K562 (cell line): ENCODE data around the gene PRICKLE4. TPM values are rescaled to one million over a fixed set of nuclear protein-coding genes. Genes with fewer than 3 reads are reported as not detected.

ENCODE experiments used
- CHD4 ChIP-seq: fragments of 200-600 bp; sonication (generic); IDR thresholded peaks from 3 replicates; pipeline ENCODE4 v1.6.1; 2012; ENCODE audit warnings: low read depth, mild to moderate bottlenecking, mixed read lengths, low read length, inconsistent platforms; ENCODE audit not compliant: insufficient read depth, insufficient replicate concordance, poor library complexity, severe bottlenecking
- ELK1 ChIP-seq: sonication (generic); formaldehyde crosslinking; IDR thresholded peaks from 2 replicates; pipeline ENCODE4 v1.8.1; 2022; ENCODE audit warnings: missing genetic modification reagents
- JUND ChIP-seq, 2 experiments: IDR thresholded peaks; 2 replicates in 1 of 2; 3 replicates in 1 of 2; pipeline ENCODE4 v1.6.1; 2011; ENCODE audit warnings: borderline replicate concordance in 2 of 2, low read depth in 2 of 2, low read length in 2 of 2, improper control_type of control experiment in 1 of 2, missing biosample characterization in 1 of 2, missing genetic modification characterization in 1 of 2, missing genetic modification reagents in 1 of 2
- USF1 ChIP-seq: sonication (generic); formaldehyde crosslinking; IDR thresholded peaks from 2 replicates; pipeline ENCODE4 v1.9.0; 2022; ENCODE audit warnings: mild to moderate bottlenecking, missing genetic modification reagents
- ZBTB2 ChIP-seq: fragments of 450-650 bp; IDR thresholded peaks from 2 replicates; pipeline ENCODE4 v1.6.1; 2016; ENCODE audit warnings: antibody characterized with exemption
- ZEB2 ChIP-seq: fragments of 450-650 bp; IDR thresholded peaks from 2 replicates; pipeline ENCODE4 v1.6.1; 2016
- ZNF384 ChIP-seq: IDR thresholded peaks from 2 replicates; pipeline ENCODE4 v1.6.1; 2012; ENCODE audit warnings: low read depth, low read length, improper control_type of control experiment
- ZNF445 ChIP-seq: fragments of 250-450 bp; sonication (Bioruptor Pico); IDR thresholded peaks from 2 replicates; pipeline ENCODE4 v1.4.0; 2020; ENCODE audit warnings: low read depth, mild to moderate bottlenecking, moderate library complexity
- polyA plus RNA-seq, 8 experiments: library from polyadenylated mRNA; depleted of rRNA in 4 of 8; stranded (reverse) in 5 of 8; unstranded in 3 of 8; fragments of >200 nt; fragmentation: Nextera tagmentation in 2 of 8; fragmentation: Illumina TruSeq in 1 of 8; extraction: Ambion mirVana in 2 of 8; extraction: Trizol in 1 of 8; gene quantifications; 2 replicates each; pipeline versions ENCODE4 v1.2.1 to v1.2.3, GENCODE V29; 2011 to 2014; ENCODE audit warnings: inconsistent platforms in 1 of 8, missing spikeins in 1 of 8
- total RNA-seq, 7 experiments: library from RNA; depleted of rRNA in 6 of 7; stranded (reverse); fragments of >200 nt in 6 of 7; fragmentation: Illumina TruSeq in 2 of 7; extraction: Trizol in 2 of 7; gene quantifications; 2 replicates each; pipeline versions ENCODE4 v1.2.1 to v1.2.3, GENCODE V29; 2011 to 2021; ENCODE audit warnings: low replicate concordance in 1 of 7
- TF ChIP-seq, protein P1 (sequence below): fragments of 450-650 bp; formaldehyde crosslinking; conservative IDR thresholded peaks from 2 replicates; pipeline ENCODE4 v1.4.0; 2022; ENCODE audit warnings: mild to moderate bottlenecking, missing genetic modification characterization
- TF ChIP-seq, protein P2 (sequence below): fragments of 450-650 bp; IDR thresholded peaks from 2 replicates; pipeline ENCODE4 v1.6.1; 2016; ENCODE audit warnings: mild to moderate bottlenecking
- TF ChIP-seq, protein P3 (sequence below): sonication (generic); formaldehyde crosslinking; IDR thresholded peaks from 2 replicates; pipeline ENCODE4 v1.8.1; 2023; ENCODE audit warnings: mild to moderate bottlenecking, missing genetic modification reagents

PRICKLE4 gene
- total and polyA plus RNA-seq, 9 of the 15 experiments (the other 6 are each of a cell fraction or from before 2014, with no cell fraction given) = 0.20 to 0.32 (median 0.27) TPM; not detected in 6

- TF ChIP-seq CHD4 (no peak), ELK1 (CRISPR knock-in tag) (no peak), USF1 (CRISPR knock-in tag) (no peak), ZNF384 (peak; percentile 59), ZBTB2 (no peak), JUND (IDR thresholded peaks at IDR 0.05; ENCODE audit: borderline replicate concordance, low read depth, low read length) (peak; percentile 68; the same call in 1 of the 2 replicates), JUND (tag; IDR thresholded peaks at IDR 0.05; ENCODE audit: borderline replicate concordance, low read depth, low read length) (peak; percentile 29; the same call in 1 of the 3 replicates), ZEB2 (no peak), ZNF445 (no peak)
- TF ChIP-seq, protein P1, sequence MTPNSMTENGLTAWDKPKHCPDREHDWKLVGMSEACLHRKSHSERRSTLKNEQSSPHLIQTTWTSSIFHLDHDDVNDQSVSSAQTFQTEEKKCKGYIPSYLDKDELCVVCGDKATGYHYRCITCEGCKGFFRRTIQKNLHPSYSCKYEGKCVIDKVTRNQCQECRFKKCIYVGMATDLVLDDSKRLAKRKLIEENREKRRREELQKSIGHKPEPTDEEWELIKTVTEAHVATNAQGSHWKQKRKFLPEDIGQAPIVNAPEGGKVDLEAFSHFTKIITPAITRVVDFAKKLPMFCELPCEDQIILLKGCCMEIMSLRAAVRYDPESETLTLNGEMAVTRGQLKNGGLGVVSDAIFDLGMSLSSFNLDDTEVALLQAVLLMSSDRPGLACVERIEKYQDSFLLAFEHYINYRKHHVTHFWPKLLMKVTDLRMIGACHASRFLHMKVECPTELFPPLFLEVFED = no peak
- TF ChIP-seq, protein P2, sequence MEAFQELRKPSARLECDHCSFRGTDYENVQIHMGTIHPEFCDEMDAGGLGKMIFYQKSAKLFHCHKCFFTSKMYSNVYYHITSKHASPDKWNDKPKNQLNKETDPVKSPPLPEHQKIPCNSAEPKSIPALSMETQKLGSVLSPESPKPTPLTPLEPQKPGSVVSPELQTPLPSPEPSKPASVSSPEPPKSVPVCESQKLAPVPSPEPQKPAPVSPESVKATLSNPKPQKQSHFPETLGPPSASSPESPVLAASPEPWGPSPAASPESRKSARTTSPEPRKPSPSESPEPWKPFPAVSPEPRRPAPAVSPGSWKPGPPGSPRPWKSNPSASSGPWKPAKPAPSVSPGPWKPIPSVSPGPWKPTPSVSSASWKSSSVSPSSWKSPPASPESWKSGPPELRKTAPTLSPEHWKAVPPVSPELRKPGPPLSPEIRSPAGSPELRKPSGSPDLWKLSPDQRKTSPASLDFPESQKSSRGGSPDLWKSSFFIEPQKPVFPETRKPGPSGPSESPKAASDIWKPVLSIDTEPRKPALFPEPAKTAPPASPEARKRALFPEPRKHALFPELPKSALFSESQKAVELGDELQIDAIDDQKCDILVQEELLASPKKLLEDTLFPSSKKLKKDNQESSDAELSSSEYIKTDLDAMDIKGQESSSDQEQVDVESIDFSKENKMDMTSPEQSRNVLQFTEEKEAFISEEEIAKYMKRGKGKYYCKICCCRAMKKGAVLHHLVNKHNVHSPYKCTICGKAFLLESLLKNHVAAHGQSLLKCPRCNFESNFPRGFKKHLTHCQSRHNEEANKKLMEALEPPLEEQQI = no peak
- TF ChIP-seq, protein P3, sequence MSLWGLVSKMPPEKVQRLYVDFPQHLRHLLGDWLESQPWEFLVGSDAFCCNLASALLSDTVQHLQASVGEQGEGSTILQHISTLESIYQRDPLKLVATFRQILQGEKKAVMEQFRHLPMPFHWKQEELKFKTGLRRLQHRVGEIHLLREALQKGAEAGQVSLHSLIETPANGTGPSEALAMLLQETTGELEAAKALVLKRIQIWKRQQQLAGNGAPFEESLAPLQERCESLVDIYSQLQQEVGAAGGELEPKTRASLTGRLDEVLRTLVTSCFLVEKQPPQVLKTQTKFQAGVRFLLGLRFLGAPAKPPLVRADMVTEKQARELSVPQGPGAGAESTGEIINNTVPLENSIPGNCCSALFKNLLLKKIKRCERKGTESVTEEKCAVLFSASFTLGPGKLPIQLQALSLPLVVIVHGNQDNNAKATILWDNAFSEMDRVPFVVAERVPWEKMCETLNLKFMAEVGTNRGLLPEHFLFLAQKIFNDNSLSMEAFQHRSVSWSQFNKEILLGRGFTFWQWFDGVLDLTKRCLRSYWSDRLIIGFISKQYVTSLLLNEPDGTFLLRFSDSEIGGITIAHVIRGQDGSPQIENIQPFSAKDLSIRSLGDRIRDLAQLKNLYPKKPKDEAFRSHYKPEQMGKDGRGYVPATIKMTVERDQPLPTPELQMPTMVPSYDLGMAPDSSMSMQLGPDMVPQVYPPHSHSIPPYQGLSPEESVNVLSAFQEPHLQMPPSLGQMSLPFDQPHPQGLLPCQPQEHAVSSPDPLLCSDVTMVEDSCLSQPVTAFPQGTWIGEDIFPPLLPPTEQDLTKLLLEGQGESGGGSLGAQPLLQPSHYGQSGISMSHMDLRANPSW (CRISPR knock-in tag) = no peak
Measured at GRCh38 chr6:41824571-41825569, 44.3 kb downstream of the PRICKLE4 start (continued).
